HG02642 (cell line): ENCODE measurements around the gene TTC4.

ENCODE experiments used
- ATAC-seq: cut with Tn5 transposase; IDR thresholded peaks from one replicate; pipeline ENCODE4 v1.9.1; 2021; ENCODE audit warnings: mild to moderate bottlenecking; ENCODE audit not compliant: unreplicated experiment, poor library complexity

Gene TTC4

GRCh38 chr1:54701996-54702395, 13.7 kb upstream of the TTC4 start:
- no peak for ATAC-seq

DNA sequence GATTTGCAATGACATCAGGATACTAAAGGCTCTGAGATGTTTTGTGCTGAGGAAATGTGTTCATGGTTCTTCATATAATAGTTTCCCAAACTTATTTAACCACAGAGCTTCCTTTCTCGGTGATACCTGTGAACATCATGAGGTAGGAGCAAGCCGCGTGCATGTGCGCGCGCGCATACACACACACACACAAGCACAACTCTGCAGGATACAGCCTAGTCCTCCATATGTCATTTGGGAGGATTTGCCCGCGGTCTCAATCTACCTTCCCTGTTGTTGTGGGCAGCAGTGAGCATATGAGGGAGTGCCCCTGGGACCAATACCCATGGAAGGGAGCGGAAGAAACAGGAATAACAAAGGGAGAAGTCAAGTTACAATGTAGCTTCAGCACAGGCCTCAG, 12.2 kb upstream of the TTC4 start:
- no peak for ATAC-seq

- no peak for ATAC-seq
Observed at GRCh38 chr1:54705153-54705552, 10.5 kb upstream of the TTC4 start.

DNA sequence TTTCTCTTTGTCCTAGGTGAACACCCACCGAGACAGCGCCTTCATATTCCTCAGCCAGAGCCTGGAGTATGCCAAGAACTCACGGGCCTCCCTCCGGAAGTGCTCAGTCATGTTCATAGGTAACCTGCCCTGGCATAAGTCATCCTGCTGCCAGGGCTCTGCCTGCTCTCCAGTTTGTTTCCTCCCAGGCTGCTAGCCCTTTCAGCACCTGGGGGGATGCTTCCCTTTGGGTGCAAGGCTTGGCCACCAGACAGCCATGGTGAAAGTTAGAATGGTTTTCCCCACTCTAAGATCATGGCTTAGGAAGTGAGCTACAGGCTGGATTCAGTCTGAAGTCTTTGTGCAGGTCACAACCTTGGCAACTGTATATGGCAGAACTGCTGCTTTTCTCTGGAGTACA, 9.2 kb upstream of the TTC4 start:
- ATAC-seq: no peak

GRCh38 chr1:54708385-54708784, 7.3 kb upstream of the TTC4 start:
- ATAC-seq: no peak

DNA sequence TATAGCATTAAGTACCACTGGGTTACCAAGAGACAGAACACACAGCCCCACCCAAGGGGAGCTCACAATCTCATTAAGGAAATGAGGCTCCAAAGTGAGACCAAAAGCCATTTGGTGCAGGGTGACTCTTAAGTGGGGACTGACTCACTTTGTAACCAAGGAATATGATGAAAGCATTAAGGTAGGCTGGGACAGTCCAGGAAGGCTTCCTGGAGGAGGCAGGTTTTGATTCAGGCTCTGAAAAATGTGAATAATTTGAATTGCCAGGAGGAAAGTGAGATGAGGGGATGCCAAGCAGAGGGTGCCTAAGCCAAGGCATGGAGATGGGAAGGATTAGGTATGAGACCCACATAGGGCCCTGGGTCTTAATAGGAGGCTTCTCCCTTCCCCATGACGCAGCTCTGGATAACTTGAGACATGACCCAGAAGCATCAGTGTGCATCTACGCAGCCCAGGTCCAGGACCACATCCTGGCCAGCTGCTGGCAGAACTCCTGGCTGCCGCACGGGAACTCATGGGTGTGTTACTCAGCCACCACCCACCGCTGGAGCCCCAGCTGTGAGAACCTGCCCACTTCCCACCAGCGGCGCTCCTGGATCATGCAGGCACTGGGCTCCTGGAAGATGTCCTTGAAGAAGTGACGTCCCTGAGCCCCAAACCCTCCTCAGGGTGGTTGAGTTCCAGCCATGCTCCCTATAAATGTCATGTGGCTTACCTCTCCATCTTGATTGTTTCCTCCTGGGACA, 5.9 kb upstream of the TTC4 start:
- ATAC-seq: no peak

DNA sequence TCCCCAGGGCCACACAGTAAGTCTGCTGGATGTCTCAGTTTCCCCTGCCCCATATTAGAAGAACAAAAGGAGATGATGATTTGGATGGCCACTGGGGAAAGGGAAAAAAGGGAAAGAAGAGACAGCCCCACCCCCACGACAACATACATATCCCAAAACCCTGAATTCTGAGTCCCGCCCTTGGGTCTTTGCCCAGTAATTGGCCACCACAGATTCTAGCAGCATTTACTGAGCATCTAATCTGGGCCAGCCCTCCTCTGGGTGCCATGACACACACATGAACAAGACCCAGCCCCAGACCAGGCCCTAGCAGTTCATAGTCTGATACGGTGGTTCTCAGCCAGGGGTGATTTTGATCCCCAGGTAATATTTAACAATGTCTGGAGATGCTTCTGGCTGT, 5.2 kb upstream of the TTC4 start:
- ATAC-seq: no peak

GRCh38 chr1:54710841-54711240, 4.8 kb upstream of the TTC4 start:
- no peak for ATAC-seq

- ATAC-seq: no peak
Observed at GRCh38 chr1:54711536-54711935, 4.1 kb upstream of the TTC4 start.

DNA sequence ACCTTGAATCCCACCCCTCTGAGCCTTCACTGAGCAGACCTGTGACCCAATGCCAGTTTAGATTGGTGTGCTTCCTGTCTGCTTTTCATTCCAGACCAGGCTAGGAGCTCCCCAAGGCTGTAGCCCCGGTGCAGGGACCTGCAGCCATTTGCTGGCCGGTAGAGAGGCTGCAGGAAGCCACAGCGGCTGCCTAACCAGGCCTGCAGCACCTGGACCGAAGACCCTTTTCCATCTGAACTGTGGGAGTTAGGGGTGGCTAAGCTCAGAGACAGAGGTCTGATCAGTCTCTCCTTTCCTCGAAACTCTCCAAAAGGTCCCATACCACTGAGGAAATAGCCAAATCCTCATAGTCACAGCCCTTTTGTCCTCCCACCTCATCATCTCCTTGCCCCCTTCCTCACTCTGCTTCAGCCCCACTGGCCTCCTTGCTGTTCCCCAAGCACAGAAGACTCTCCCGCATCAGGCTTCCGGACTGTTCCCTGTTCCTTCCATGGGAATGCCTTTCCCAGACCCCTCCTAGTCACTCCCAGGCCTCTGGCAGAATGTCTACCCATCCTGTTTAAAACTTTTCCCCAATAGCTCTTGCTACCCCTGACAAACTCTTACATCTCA, 674 bp upstream of the TTC4 start:
- ATAC-seq: no peak

DNA sequence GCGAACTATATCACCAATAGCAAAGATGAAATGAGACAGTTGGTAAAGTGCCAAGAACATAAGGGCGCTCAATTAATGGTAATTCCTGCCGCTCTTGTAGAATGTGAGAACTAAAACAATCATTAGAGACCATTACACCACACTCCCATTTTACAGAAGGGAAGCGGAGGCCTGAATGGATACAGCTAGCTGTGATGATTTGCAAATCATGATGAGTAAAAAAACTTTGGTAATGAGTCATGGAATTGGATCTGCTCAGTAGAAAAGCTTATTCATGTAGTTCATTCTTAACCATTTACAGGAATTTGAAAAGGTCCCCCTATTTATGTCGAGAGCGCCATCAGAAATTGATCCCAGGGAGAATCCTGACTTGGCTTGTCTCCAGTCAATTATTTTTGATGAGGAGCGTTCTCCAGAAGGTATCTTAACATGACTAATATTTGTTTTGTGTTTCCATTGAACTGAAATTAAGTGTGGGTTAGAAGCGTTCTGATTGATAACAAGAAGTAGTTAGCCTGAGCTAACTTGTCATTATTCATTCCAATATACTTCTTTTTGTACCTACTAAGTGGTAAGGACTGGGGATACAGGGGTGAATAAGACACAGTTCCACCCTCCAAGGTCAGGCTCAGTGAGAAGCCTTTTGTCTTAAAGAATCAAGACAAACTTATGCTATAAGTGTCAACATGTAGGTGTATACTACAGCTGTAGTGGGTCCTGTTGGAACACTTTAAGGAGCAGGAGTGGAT, 812 bp downstream of the TTC4 start:
- no peak for ATAC-seq

DNA sequence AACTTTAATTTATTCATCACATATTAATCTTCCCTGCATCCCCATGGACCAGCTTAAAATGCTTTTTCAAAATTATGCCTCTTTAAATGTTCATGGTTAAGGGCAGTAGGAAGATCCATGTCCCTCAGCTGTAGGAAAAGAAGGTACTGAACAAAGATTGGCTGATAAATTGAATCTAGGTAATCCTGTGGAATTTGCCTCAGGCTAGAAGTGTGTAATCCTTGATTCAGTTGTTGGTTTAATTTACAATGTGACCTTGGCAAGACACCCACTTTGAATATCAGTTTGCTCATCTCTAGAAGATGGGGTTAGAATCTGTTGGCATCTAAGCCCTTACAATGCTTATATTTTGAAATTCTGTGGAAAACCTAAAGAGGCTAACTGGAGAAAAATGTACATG, 6.1 kb downstream of the TTC4 start:
- no peak for ATAC-seq

GRCh38 chr1:54723985-54724384, 8.3 kb downstream of the TTC4 start:
- no peak for ATAC-seq

- ATAC-seq: no peak
Observed at GRCh38 chr1:54724771-54725170, 9.1 kb downstream of the TTC4 start.

GRCh38 chr1:54728027-54728426, 12.4 kb downstream of the TTC4 start:
- ATAC-seq: no peak

- no peak for ATAC-seq
Observed at GRCh38 chr1:54736685-54737084, 21.0 kb downstream of the TTC4 start.

GRCh38 chr1:54738244-54738643, 22.6 kb downstream of the TTC4 start:
- no peak for ATAC-seq

- ATAC-seq: no peak
Observed at GRCh38 chr1:54741531-54741930, 25.9 kb downstream of the TTC4 start.

GRCh38 chr1:54742282-54742681, 26.6 kb downstream of the TTC4 start:
- ATAC-seq: no peak

DNA sequence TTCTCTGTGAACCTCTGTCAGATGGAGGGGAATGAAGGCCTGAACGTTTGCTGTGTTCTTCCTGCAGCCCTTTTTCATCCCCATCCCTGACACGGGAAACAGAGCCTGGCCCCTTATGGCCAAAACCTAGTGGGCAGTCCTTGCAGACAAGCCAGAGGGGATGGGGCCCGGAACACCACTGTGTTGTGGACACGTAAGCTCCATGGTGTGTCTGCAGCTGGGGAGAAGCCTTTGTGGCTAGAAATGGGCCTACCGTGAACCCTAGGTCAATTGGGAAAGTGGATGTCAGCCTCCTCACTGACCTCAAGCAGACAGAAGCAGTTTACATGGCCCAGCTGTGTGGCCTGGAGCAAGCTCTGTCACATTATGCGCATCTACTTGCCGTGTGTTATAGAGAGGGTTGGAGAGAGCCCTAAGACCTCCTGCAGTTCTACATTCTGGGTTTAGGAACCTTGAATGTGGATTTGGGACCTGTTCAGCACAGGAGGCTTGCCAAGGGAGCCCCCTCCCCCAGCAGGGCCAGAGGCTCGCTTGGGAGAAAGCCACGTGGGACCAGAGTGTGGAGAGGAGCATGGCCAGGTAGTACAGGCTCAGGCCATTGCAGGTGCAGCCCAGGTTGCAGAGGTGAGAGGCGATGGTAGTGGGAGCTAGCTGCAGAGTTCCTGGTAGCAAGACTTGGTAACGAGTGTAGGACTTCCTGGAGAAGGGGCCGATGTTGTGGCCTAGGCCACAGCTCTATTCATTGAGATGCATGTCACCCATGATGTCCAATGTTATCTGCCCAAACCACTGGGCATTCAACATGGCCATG, 28.0 kb downstream of the TTC4 start:
- ATAC-seq: no peak

DNA sequence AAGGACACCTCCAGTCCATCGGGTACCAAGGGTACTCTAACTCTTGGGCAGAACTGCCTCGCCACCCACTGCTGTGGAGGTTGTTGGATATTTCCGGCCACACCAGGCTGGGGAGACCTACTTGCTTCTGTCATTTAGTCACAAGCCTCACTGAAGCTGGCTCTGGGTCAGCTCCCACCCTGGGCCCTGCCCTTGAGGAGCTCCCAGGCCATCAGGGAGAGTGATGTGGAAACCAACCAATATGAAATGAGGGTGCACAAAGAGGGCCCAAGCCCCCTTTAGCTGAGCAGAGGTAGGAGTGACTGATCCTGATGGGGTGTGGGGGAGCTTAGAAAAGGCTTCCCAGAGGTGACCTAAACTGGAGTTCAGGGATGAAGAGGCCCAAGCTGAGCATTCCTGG, 29.0 kb downstream of the TTC4 start:
- no peak for ATAC-seq
